Epithelial cell of proximal tubule (primary cell): ENCODE data around the gene ARFGAP3. TPM values are rescaled to one million over a fixed set of nuclear protein-coding genes. Genes with fewer than 3 reads are reported as not detected.

Experiments used
- DNase-seq: peaks from one replicate; pipeline ENCODE4 v3.0.0-alpha.2; 2011; ENCODE audit warnings: low read depth
- H3K4me3 ChIP-seq: 2 replicates; pipeline ENCODE4 v1.5.1; 2011; ENCODE audit warnings: low read depth, mild to moderate bottlenecking, low read length
- CTCF ChIP-seq: conservative IDR thresholded peaks from 2 replicates; pipeline ENCODE4 v1.5.1; 2012; ENCODE audit warnings: low read depth, mild to moderate bottlenecking, low read length
- total RNA-seq: library from RNA; depleted of rRNA; stranded (reverse); fragments of >200 nt; gene quantifications from 2 replicates; pipeline ENCODE4 v1.2.3, GENCODE V29; 2015

The ARFGAP3 gene
- total RNA-seq, 1 donor from 2014 or later: 62.2 TPM

GRCh38 chr22:42772647-42773046, 84.4 kb downstream of the ARFGAP3 start:
- no peak for DNase-seq
- TF ChIP-seq CTCF: no peak
- H3K4me3 ChIP-seq: no peak overlapping the region

- no peak for DNase-seq
- H3K4me3 ChIP-seq: no peak overlapping the region
- TF ChIP-seq CTCF: no peak
Measured at GRCh38 chr22:42770941-42771647, 86.0 kb downstream of the ARFGAP3 start.

GRCh38 chr22:42770448-42770726, 86.7 kb downstream of the ARFGAP3 start:
- DNase-seq: no peak
- no peak for TF ChIP-seq CTCF
- H3K4me3 ChIP-seq: no peak overlapping the region

- no peak for TF ChIP-seq CTCF
- DNase-seq: peak; percentile 9
- H3K4me3 ChIP-seq: peak overlapping the region; percentile 30
Measured at GRCh38 chr22:42769574-42770447, 87.3 kb downstream of the ARFGAP3 start.

GRCh38 chr22:42769238-42769573, 87.9 kb downstream of the ARFGAP3 start:
- DNase-seq: no peak
- H3K4me3 ChIP-seq: no peak overlapping the region
- TF ChIP-seq CTCF: no peak

GRCh38 chr22:42768385-42769035, 88.6 kb downstream of the ARFGAP3 start:
- TF ChIP-seq CTCF: no peak
- DNase-seq: no peak
- H3K4me3 ChIP-seq: no peak overlapping the region
